Astrocyte of the spinal cord (primary cell): ENCODE data around the gene ANKH.

Source experiments
- DNase-seq: peaks from one replicate; pipeline ENCODE4 v3.0.0; 2011; ENCODE audit warnings: low read depth, low spot score
- H3K4me3 ChIP-seq: 2 replicates; pipeline ENCODE4 v1.5.1; 2011; ENCODE audit warnings: low read depth, mild to moderate bottlenecking, low read length, moderate library complexity
- in situ Hi-C: cut with HindIII; loops from 2 replicates; pipeline ENCODE4 v1.10.0; 2017; ENCODE audit warnings: low sequenced_read_pairs
- TF ChIP-seq, protein P1 (sequence below): IDR thresholded peaks from 2 replicates; pipeline ENCODE4 v1.5.1; 2012; ENCODE audit warnings: low read depth, mild to moderate bottlenecking, low read length, inconsistent platforms

The ANKH gene

DNA sequence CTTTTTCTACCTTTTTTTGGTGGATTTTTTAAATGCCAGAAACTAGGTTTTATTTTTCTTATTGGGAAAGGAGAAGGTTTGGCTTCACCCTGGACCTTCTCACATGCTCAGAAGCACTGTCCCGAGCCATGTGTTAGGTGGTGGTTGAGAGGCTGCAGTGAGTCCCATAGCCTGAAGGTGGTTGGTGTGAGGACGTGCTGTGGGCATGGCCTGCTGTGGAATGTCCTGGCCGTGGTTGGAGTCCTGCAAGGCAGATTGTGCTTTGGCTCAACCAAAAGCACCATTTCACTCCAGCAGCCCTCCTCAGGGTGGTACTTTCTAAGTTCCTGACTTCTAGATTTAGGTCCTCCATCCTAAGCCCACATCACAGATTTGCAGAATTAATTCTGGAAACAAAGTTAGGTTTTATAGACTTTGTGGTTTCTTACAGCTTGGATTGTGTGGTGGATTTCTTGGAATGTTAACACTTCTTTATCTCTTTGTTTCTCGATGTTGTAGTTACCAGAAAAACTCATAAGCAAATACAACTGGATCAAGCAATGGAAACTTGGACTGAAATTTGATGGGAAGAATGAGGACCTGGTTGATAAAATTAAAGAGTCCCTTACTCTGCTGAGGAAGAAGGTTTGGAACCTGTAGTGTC is 184.4 kb downstream of the ANKH start:
- TF ChIP-seq, protein P1, sequence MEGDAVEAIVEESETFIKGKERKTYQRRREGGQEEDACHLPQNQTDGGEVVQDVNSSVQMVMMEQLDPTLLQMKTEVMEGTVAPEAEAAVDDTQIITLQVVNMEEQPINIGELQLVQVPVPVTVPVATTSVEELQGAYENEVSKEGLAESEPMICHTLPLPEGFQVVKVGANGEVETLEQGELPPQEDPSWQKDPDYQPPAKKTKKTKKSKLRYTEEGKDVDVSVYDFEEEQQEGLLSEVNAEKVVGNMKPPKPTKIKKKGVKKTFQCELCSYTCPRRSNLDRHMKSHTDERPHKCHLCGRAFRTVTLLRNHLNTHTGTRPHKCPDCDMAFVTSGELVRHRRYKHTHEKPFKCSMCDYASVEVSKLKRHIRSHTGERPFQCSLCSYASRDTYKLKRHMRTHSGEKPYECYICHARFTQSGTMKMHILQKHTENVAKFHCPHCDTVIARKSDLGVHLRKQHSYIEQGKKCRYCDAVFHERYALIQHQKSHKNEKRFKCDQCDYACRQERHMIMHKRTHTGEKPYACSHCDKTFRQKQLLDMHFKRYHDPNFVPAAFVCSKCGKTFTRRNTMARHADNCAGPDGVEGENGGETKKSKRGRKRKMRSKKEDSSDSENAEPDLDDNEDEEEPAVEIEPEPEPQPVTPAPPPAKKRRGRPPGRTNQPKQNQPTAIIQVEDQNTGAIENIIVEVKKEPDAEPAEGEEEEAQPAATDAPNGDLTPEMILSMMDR: no peak
- DNase-seq: peak; percentile 54
- no peak overlapping the region for H3K4me3 ChIP-seq
- in situ Hi-C loops: no loop called here

DNA sequence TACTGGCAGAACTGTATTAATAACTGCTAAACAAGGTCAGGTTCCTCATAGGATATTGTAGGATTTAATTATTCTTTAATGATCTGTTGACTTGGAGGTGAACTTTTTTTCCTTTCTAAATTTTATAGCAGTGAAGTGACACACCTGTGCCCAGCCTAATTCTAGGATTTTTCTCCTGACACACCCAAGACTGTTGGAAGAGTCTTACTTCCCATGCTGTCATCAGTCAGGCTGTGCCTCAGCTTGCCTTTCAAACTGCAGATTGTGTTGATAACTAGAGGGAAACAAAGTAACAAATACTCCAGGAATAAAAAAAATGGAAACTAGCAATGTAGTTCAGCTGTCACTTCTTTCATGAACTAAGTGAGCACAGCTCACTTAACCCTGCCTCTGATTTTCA is 185.1 kb downstream of the ANKH start:
- in situ Hi-C loops: no loop called here
- DNase-seq: no peak

DNA sequence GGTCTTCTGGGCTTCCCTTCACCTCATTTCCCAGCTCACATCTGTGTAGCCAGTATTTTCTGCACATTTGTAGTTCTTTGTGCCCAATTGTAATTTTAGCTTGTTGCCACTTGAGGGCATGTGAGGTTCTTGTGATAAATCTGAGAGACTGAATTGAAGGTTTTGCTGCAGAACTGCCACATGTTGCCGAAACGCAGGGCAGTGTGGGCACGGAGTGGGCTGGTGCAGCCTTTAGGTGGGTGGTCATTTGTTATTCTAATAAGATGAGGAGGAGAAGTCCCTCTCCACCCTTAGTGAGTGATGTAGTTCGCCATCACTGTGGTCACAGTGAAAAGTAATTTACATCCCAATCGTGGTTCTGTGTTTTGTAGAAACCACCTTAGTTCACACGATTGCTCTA is 185.8 kb downstream of the ANKH start:
- in situ Hi-C loops: no loop called here

More for the DNA sequence above, 185.1 kb downstream of the ANKH start:
- H3K4me3 ChIP-seq: no peak overlapping the region
- TF ChIP-seq, protein P1: no peak

DNA sequence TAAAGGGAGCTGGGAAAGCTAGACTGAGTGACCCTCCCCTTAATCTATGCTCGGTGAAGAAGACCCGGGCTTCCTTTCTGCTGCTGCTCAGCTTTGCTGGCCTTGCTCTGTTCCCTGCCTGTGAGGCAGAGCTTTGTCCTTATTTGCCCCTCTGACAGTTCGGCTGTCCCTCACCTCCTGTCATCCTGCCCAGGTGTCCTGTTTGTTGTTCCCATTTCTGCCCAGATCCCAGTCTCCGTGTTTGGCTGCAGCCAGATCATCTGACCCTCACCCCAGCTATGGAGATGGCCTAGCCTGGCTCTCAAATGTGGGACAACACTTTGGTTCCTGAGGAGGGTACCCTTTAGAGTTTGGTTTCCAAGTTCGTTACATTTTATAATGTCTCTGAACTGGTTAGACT is 186.8 kb downstream of the ANKH start:
- TF ChIP-seq, protein P1: no peak
- in situ Hi-C loops: no loop called here
- H3K4me3 ChIP-seq: no peak overlapping the region
- no peak for DNase-seq

More for the DNA sequence above, 185.8 kb downstream of the ANKH start:
- TF ChIP-seq, protein P1: peak; percentile 71
- peak; percentile 69 for DNase-seq
- no peak overlapping the region for H3K4me3 ChIP-seq

DNA sequence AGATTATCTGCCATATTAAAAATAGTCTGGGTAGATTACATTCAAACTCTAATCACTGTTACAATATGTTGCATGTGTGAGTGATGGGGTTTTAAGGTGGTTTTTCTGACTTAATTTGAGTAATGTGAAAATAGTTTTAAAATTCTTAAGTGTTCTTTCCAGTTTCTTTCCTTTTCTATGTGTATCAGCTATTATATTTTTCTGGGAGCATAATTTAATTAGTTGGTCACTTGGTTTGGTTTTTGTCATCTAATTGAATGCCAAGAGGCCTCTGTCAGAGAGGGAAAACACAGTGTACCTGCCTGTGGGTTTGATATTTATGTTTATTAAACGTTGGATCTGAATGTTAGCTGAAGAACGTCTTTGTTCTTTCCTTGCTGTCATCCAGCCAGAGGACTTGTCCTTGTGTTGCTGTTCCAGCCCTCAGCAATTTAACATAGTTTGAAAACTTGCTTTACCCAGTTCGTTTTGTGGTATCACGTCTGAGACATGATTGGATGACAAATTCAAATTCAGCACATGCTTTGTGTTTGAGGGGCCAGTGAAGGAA is 187.6 kb downstream of the ANKH start:
- no peak overlapping the region for H3K4me3 ChIP-seq
- TF ChIP-seq, protein P1: no peak
- in situ Hi-C loops: no loop called here
- no peak for DNase-seq

DNA sequence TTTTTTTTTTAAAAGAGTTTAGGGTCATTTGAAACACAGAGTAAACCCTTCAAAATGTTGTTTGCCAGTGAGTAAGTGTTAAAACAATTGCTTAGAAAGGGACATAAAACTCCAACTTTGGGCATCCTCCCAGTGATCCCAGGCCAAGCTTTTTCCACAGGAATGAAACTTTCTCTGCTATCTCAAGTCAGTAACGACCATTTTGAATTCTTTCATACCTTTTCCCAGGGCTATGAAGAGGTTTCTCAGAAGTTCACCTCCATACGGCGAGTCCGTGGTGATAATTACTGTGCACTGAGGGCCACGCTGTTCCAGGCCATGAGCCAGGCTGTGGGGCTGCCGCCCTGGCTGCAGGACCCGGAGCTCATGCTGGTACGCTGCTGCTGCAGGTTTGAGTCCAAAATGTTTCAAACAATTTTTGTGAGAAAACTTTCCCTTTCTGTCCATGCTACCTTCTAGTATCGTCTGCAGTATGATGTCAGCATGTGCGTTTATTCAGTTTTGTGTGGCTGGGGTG is 190.3 kb downstream of the ANKH start:
- TF ChIP-seq, protein P1: no peak
- in situ Hi-C loops: no loop called here
- no peak for DNase-seq

More for the DNA sequence above, 190.3 kb downstream of the ANKH start:
- H3K4me3 ChIP-seq: no peak overlapping the region
